Measurements from ENCODE around the gene KAZN.
"Not testable (repeated sequence)": the region's sequence is repeated elsewhere in the genome, so short reads cannot be mapped to it uniquely, and the experiment has no call there.

The KAZN gene

DNA sequence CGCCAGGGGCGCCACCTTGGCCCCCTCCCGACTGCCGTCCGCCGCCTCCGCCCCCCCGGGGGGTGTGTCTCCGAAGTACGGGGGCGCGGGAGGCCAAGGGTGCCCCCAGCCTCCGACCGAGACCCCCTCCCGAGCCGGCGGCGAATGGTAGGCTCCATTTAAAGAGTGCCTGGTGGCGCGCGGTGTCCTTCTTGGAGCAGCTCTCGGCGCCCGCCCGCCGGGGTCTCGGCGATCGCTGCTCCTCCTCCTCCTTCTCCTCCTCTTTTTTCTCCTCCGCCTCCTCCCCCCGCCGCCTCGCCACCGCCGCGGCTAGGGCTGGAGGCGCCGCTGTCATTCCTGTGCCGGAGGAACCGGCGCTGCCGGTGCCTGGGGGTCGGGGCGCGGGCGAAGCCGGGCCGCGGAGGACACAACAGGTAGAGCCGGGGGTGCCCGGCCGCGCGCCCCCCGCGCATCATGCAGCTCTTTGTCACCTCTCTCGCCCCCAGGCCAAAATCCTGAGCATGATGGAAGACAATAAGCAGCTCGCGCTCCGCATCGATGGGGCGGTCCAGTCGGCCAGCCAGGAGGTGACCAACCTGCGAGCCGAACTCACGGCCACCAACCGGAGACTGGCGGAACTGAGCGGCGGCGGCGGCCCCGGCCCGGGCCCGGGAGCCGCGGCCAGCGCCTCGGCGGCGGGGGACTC, at the start of gene KAZN:
TSS of gene KAZN (plus strand) at position 188 of the 685 bp plus-strand sequence.
- in situ Hi-C loops (cut with MboI; ENCODE audit: low sequenced_read_pairs), result no loop called here

DNA sequence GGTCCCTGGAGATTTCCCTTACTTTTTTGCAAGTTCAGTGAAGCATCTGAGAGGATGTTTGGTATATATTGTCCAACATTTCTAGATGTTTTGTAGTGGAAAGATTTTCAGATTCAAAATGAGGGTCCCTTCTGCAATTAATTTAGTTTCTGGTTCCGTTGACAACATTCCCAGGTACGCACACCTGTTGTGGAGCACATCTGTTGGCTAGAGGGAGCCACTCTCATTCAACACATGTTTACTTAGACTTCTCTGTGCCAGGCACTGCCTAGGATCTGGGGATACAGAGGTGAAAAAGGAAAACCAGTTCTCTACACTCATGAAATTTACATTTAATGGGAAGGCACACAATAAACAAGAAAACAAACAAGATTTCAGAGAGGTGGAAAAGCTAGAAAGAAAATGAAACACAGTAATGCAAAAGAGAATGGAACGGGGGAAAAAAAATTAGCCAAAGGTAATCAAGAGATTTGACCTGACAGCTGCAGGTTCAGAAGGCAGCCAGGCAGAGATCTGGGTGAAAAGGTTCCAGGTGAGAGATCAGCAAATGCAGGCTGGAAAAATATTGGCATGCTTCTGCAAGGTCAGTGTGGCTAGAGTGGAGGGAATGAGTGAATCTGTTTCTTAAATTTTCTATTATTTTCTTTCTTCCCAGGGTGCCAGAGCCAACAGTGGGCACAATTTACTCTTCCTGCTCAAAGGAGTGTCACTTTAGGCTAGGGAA, 48.4 kb upstream of the KAZN start:
- in situ Hi-C loops (cut with MboI; ENCODE audit: low sequenced_read_pairs), result no loop called here

DNA sequence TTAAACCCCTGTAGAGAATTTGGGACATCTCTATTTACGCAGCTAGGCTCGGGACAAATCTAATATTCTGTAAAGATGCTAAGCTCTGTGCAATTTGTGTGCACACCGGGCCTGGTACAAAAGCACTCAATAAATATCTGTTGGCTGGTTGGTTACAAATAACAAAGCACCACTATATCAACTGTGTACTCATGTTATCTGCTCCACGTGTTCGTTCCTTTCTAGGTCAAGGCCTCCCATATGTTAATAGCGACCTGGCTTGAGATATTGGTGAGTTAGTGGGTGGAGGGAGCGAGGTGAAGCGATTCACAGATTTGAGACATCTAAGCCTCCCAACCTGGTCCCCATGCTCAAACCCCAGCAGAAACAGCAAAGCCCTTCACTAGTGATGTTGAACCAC, 47.1 kb upstream of the KAZN start:
- in situ Hi-C loops (cut with MboI; ENCODE audit: low sequenced_read_pairs), result no loop called here

GRCh38 chr1:14552246-14552965, 46.1 kb upstream of the KAZN start:
- in situ Hi-C loops (cut with MboI; ENCODE audit: low sequenced_read_pairs), result no loop called here

GRCh38 chr1:14553711-14554110, 44.8 kb upstream of the KAZN start:
- in situ Hi-C loops (cut with MboI; ENCODE audit: low sequenced_read_pairs), result no loop called here

DNA sequence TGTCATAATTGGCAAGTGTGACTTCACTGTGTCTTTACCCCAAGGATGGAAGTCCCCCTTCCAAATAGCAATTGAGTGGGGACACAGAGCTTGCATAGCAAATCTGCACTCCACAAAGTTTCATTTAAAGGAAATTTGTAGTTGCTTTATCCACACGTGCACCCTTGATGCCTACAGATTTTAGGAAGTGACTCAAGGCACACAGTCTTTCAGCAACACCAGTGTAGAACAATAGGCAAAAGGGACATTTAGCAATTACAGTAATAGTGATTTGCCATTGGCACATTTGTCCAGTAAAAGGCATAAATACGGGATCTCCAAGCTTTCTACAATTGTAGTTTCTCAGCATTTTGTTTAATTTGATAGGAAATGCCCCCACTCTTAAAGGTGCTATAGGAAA, 43.4 kb upstream of the KAZN start:
- in situ Hi-C loops (cut with MboI; ENCODE audit: low sequenced_read_pairs), result no loop called here

DNA sequence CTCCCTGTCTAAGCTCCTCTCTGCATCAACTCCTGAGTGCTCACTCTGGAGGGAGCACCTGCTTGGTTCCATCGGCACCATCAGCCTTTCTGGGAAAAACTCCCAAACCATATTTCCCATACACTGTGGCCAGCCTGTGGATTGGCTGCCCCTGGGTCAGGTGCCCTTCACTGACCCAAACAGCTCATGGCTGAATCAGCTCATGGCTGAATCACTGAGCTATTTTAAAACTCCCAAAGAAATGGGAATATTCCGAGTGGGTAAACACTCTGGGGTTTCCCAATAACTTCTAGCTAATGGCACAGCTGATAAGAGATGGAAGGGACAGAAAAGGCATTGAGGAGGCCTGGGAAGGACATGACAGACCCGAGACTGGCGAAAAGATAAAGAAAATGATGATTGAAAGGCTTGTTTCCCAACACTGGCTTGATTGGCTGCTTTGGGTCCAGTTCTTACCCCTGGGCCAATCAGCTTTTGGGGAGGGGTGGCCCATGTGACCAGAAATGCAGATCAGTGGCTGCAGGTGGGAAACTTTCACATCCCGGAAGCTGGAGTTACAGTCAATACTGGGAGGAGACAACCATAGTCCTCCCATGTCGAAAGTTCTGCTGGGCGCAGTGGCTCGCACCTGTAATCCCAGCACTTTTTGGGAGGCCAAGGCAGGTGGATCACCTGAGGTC, 37.3 kb upstream of the KAZN start:
- in situ Hi-C loops (cut with MboI; ENCODE audit: low sequenced_read_pairs), result no loop called here

GRCh38 chr1:14565090-14565489, 33.4 kb upstream of the KAZN start:
- in situ Hi-C loops (cut with MboI; ENCODE audit: low sequenced_read_pairs), result no loop called here

- in situ Hi-C loops (cut with MboI; ENCODE audit: low sequenced_read_pairs), result no loop called here
Measured at GRCh38 chr1:14567056-14567455, 31.4 kb upstream of the KAZN start.

DNA sequence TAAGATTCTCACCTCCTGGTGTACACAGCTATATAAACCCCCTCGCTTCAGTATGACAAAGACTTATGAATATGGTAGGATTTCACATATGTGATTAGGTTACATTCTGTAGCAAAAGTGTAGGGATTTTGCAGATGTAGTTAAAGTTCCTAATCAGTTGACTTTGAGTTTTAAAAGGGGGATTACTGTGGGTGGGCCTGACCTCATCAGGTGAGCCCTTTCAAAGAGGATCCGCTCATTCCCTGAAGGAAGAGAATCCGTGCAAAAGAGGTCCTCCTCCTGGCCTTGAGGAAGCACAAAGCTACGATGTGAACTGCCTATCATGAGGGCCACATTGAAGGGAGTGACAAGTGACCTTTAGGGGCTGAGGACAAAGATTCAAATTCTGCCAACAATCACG, 30.6 kb upstream of the KAZN start:
- in situ Hi-C loops (cut with MboI; ENCODE audit: low sequenced_read_pairs), result no loop called here

DNA sequence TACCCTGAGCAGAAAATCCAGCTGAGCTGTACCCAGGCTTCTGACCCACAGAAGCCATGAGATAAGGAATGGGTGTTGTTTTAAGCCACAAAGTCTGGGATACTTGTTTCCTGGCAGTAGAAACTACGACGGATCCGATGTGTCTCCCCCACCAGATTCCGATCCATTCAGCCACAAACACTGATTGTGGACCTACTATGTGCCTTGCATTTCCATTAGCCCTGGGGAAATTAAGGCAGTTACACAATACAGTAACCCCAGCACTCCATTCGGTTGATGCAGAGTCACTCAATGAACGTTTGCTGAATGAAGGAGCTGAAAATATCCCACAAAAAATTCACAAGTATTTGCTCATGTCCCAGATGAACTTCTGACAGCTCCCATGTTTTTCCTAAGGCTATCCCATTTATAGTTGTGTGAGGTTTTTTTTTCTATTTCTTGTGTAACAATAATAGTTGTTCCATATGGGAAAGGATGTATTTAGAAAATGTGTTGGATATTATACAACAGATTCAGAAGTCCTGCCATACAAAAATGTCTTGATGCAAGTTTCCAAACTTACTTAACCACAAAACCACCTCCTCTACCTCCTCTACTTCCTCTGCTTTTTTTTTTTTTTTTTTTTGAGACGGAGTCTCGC, 29.6 kb upstream of the KAZN start:
- in situ Hi-C loops (cut with MboI; ENCODE audit: low sequenced_read_pairs), result no loop called here

GRCh38 chr1:14570514-14570913, 28.0 kb upstream of the KAZN start:
- in situ Hi-C loops (cut with MboI; ENCODE audit: low sequenced_read_pairs), result no loop called here

DNA sequence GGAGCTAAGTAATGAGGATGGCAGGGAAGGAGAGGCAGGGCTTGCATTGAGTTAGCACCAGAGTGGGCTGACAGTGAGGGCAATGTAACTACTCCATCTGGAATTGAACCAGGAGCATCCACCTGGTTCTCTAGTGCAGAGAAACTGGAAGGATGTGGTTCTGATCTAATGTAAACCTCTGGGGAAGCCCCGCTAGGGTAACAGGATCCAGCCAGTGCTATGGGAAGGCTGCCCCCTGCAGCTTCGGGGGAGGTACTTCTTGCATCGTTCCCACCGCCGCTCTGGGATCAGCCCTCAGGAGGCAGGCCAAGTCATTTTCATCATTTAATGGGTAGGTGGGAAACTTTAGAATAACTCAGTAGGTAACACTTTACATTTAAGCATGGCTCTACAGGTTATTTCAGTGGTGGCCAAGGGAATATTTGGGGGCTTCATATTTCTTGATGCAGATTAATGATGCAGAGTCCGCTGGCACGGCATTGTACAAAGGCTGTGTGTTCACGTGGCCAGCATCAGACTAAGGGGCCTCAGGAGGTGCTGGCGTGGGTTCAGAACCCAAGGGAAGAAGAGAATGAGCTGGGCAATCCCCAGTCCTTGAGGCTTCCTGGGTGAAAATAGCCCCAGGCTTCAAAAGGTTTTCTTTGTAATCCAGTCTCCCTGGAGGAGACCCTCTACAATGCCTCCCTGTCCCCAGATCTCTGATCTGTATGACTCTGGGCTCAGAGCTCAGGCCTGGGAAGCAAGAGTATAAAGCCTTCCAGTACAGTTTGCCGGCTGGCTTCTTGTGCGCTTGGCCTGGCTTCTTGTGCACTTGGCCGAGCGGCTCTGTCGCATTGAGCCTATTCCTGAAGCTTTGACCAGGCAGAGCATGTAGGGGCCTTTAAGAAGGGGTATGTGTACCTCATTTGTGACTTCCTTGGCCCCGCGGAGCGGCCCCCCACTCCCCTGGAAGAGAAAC, 26.4 kb upstream of the KAZN start:
- in situ Hi-C loops (cut with MboI; ENCODE audit: low sequenced_read_pairs), result no loop called here

GRCh38 chr1:14572861-14573260, 25.6 kb upstream of the KAZN start:
- in situ Hi-C loops (cut with MboI; ENCODE audit: low sequenced_read_pairs), result no loop called here

DNA sequence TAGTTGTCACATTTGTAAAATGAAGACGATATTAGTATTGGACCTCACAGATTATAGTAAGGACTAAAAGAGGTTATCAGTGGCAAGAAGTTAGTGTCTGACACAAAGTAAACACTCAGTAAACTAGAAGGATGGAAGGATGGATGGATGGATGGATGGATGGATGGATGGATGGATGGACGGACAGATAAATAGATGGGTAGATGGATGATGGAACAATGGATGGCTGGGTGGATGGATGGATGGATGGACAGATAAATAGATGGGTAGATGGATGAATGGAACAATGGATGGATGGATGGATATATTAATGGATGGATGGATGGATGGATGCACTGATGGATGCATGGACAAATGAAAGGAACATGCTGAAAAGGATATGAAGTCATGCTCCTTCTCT, 22.3 kb upstream of the KAZN start:
- in situ Hi-C loops (cut with MboI; ENCODE audit: low sequenced_read_pairs), result no loop called here

DNA sequence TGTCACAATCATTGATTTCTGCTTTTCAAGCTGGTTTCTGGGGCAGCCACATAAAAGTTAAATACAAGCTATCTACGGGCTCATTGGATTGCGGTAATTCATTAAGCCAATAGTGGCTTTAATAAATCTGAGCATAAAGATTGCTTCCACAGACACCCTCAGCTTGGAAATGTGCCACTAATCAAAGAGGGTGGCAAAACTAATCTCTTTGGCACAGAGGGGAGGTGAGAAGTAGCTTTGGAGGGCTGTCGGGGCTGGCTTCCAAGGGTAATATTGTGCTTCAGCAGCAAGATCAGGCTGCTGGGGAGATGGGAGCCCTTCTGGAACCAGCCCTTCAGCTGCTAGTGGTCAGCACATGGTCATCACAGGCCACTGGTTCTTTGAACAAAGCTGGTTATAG, 21.2 kb upstream of the KAZN start:
- in situ Hi-C loops (cut with MboI; ENCODE audit: low sequenced_read_pairs), result no loop called here

DNA sequence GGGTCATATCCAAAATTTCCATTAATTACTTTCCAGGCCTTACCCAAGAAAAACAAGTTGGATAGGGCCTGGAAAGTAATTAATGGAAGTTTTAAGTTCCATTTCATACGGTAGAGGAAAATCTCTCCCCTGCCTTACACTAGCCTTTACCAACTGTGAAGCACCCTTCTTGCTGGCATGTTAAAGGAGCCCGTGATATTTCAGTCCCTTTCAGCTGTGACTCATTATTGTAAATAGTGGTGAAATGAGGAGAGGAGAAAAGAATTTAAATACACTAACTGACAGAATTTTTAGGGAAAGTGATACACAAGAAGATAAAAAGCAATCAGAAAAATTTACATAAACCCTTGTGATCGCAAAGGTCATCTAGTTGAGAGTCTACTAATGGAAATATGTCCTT, 20.3 kb upstream of the KAZN start:
- in situ Hi-C loops (cut with MboI; ENCODE audit: low sequenced_read_pairs), result no loop called here

DNA sequence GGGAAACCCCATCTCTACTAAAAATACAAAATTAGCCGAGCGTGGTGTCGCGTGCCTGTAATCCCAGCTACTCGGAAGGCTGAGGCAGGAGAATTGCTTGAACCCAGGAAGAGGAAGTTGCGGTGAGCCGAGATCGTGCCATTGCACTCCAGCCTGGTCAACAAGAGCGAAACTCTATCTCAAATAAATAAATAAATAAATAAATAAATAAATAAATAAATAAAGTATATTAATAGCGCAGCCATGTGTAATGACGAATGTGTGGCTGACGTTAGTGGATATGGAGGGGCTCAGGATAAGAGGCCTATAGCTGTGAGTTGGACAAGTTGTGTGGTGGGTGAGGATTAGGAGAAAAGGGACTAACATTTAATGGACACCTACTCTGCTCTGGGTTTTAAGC, 18.2 kb upstream of the KAZN start:
- in situ Hi-C loops (cut with MboI; ENCODE audit: low sequenced_read_pairs), result not testable (repeated sequence)

DNA sequence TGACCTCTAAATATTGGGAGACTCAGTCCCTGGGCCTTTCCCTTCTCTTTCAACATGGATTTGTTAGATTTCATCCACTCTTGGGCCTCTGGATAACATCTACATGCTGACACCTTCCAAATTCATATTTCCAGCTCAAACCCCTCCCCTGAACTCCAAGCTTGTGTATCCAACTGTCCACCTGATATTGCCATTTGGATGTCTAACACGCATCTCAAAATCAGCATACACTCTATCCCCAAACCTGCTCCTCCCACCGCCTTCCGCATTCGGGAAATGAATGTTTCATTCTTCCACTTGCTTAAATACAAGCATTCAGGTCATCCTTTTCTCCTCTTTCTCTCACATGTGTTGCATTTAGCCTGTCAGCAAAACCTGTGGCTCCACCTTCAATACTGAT, 17.5 kb upstream of the KAZN start:
- in situ Hi-C loops (cut with MboI; ENCODE audit: low sequenced_read_pairs), result no loop called here

DNA sequence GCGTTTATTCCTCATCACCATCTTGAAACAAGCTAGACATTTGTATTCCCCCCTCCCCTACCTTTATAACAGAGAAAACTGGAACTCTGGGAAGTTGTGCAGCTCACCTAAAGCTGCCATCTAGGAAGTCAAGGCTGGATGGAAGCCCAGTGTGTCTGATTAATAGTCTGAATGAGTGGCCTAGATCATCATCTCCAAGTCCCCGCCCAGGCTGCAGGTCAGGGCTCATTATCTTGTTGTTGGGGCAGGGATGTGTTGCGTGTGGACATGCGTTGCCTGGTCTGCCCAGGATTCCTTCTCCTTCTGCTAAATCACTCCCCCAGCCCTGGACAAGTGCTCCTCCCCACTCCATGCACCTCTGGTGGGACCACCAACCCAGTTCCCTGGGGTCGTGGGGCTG, 14.7 kb upstream of the KAZN start:
- in situ Hi-C loops (cut with MboI; ENCODE audit: low sequenced_read_pairs), result no loop called here
